22Rv1 (cell line): Measurements from ENCODE around the gene RLF.

Experiments used
- ZFX ChIP-seq: fragments of 450-650 bp; IDR thresholded peaks from 2 replicates; pipeline ENCODE4 v1.6.1; 2017; ENCODE audit warnings: antibody characterized with exemption, borderline replicate concordance
- TF ChIP-seq, protein P1 (sequence below): fragments of 450-650 bp; IDR thresholded peaks from 2 replicates; pipeline ENCODE4 v1.5.1; 2017; ENCODE audit warnings: mild to moderate bottlenecking

DNA sequence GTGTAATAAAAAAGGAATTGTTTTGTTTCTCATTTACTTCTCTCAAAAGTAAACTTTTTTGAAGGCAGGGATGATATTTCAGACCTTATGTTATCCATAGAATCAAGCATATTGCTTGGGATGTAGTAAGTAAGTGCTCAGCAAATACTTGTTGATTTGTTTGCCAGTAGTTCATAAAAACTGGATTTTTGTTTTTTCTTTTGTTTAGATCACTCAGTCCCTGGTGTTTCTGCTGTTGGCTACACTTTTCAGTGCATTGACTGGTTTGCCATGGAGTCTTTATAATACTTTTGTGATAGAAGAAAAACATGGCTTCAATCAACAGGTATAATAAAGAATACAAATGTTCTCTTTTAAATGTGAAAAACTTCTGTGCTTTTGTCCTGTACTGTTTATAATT is 107.0 kb downstream of the RLF start:
- TF ChIP-seq, protein P1, sequence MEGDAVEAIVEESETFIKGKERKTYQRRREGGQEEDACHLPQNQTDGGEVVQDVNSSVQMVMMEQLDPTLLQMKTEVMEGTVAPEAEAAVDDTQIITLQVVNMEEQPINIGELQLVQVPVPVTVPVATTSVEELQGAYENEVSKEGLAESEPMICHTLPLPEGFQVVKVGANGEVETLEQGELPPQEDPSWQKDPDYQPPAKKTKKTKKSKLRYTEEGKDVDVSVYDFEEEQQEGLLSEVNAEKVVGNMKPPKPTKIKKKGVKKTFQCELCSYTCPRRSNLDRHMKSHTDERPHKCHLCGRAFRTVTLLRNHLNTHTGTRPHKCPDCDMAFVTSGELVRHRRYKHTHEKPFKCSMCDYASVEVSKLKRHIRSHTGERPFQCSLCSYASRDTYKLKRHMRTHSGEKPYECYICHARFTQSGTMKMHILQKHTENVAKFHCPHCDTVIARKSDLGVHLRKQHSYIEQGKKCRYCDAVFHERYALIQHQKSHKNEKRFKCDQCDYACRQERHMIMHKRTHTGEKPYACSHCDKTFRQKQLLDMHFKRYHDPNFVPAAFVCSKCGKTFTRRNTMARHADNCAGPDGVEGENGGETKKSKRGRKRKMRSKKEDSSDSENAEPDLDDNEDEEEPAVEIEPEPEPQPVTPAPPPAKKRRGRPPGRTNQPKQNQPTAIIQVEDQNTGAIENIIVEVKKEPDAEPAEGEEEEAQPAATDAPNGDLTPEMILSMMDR: no peak
- no peak for TF ChIP-seq ZFX
